Peyer's patch (tissue), 4 donors: ENCODE data around the gene STK32B.

Experiments
- CTCF ChIP-seq, 6 experiments: fragments of 450-650 bp in 4 of 6; fragments of 200-600 bp in 2 of 6; sonication (generic) in 1 of 6; IDR thresholded peaks; one replicate each; pipeline ENCODE4 v1.5.1; 2017 to 2019; ENCODE audit warnings: antibody characterized with exemption in 6 of 6, mild to moderate bottlenecking in 3 of 6, moderate library complexity in 1 of 6
- POLR2A ChIP-seq, 2 donors: fragments of 450-650 bp; IDR thresholded peaks; one replicate each; pipeline ENCODE4 v1.5.1; 2017; ENCODE audit warnings: antibody characterized with exemption in 2 of 2, mild to moderate bottlenecking in 2 of 2, moderate library complexity in 2 of 2

DNA sequence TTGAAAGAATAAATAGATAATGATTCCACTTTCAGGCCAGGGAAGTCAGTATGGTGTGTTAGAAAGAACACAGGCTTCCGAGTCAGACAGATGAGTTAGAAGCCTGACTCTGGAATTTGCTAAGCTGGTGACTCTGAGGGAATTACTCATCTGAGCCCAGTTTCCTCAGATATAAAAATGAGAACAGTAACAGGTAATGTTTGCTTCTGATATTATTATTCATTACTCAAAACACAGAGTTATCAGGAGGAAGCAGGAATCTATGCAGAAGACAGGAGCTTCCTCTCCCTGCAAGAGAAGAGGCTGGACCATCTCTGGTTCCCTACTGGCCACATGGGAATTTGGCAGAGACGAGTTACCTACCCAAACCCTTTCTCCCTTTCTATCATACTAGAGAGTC lies 494.0 kb downstream of the STK32B start:
- TF ChIP-seq CTCF (IDR thresholded peaks at IDR 0.05) (no peak), POLR2A (IDR thresholded peaks at IDR 0.05) (no peak)
